Head of caudate nucleus (tissue), 42 donors: ENCODE data around the gene OR2F2.

Experiments
- DNase-seq, 42 donors: peaks; one replicate each; pipeline versions ENCODE4 v3.0.0 to v3.0.0-alpha.2; 2020 to 2021; ENCODE audit warnings: mixed read lengths in 7 of 42
- intact Hi-C: fragments of 100-400 bp; cut with DNase I; formaldehyde crosslinking; loops from one replicate; pipeline ENCODE4 v1.15.0; 2022

Gene OR2F2, protein sequence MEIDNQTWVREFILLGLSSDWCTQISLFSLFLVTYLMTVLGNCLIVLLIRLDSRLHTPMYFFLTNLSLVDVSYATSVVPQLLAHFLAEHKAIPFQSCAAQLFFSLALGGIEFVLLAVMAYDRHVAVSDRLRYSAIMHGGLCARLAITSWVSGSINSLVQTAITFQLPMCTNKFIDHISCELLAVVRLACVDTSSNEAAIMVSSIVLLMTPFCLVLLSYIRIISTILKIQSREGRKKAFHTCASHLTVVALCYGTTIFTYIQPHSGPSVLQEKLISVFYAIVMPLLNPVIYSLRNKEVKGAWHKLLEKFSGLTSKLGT

DNA sequence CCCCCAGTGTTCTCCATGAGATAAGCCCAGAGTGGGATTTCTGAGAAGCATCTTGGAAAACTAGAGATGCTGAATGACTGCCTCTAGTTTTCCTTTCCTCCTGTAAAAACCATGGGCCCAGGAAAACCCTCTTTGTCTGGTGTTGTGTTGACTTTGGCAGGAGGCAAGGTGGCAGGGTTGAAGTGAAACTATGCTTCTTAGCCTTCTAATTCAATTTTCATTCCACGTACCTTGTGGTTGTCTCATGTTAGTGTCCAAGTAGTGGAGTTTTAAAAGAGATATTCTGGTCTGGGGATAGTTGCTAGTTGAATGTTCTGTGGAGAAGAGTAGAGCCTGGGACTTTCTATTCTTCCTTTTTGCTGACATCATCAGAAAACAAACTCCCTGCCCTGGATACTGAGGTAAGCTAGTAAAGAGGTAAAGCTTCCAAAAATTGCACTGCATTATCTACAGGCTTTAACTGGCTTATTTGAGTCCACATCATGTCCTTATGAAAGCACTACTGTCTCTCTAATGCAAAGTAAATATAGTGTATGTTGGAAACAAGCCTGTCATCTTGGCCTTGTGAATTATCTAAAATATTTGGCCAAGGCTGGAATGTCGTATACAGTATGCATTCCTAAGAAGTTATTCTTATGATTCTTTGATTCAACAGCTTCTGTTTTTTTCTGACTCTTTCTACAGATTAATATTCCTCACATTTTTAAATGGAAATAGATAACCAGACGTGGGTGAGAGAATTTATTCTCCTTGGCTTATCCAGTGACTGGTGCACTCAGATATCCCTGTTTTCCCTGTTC is at the start of gene OR2F2:
TSS of gene OR2F2 (plus strand) at position 708 of the 800 bp plus-strand sequence. CDS start at position 708, 0 bp downstream.
- intact Hi-C loops = no loop called here
- DNase-seq = no peak

DNA sequence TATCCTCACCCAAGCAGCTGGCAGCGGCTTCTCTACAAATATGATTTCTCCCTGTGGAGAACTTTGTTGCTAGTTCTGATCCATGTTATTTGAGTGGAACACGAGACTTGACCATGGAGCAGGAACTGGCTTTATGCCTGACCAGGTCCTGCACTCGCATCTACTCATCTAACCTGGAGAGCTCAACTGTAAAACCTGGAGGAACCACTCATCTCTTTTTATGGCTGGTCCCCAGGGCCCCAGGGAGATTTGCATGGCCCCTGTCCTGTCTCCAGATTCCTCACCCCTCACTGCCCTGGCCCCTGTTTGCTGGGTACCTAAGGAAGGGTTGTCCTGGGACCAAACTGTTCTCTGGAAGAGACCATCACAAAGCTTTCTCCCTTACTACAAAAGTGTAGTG is 49.1 kb upstream of the OR2F2 start:
- DNase-seq = peak in 3 of 42 donors; percentile 16 to 41 (median 35)
- intact Hi-C loops = no loop called here

GRCh38 chr7:143886826-143887477 is 48.1 kb upstream of the OR2F2 start:
- no peak for DNase-seq
- intact Hi-C loops = no loop called here

- DNase-seq = no peak
- intact Hi-C loops = no loop called here
These were observed 46.0 kb upstream of the OR2F2 start for GRCh38 chr7:143889068-143889467.

- intact Hi-C loops = no loop called here
- no peak for DNase-seq
These were observed 44.5 kb upstream of the OR2F2 start for GRCh38 chr7:143890558-143890957.

DNA sequence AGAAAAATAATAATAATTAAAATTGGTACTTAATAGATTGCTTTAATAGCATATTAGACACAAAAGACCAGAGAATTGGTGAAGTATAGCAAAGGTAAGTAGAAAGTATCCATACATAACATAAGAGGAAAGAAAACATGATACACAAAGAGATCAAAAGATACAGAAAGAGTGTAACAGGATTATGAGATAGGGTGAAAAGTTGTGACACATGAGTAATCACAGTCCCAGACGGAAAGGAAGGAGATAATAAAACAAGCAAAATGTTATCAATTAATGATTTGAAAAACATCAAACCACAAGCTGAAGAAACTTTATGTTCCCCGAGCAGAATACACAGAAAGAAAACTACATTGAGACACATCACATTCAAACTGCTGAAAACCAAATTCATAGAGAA is 43.6 kb upstream of the OR2F2 start:
- no peak for DNase-seq
- intact Hi-C loops = no loop called here

DNA sequence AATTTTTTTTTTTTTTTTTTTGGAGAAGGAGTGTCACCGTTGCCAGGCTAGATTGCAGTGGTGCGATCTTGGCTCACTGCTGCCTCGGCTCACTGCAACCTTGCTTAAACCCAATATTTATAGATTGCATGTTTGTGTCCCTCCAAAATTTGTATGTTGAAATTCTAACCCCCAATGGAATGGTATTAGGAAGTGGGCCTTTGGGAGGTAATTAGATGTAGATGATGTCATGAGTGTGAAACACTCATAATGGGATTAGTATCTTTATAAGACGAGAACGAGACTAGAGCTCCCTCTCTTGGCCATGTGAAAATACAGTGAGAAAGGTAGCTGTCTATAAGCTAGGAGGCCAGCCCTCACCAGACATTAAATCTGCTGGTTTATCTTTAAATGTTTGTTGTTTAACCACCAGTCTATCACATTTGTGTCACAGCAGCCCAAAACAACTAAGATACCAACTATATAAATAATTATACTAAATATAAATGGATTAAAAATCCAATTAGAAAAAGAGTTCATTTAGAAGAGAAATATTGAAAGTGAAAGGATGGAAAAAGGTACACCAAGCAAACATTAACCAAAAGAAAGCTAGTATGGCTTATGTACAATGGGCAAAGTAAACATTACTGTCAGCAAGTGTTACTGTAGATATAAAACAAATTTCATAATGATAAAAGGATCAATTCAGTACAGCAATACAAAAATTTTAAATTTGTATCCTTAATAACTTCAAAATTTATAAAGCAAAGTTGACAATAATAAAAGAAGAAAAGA is 42.3 kb upstream of the OR2F2 start:
- intact Hi-C loops = no loop called here
- no peak for DNase-seq

- DNase-seq = no peak
- intact Hi-C loops = no loop called here
These were observed 38.4 kb upstream of the OR2F2 start for GRCh38 chr7:143896667-143897066.

GRCh38 chr7:143898810-143899209 is 36.2 kb upstream of the OR2F2 start:
- intact Hi-C loops = no loop called here
- no peak for DNase-seq

DNA sequence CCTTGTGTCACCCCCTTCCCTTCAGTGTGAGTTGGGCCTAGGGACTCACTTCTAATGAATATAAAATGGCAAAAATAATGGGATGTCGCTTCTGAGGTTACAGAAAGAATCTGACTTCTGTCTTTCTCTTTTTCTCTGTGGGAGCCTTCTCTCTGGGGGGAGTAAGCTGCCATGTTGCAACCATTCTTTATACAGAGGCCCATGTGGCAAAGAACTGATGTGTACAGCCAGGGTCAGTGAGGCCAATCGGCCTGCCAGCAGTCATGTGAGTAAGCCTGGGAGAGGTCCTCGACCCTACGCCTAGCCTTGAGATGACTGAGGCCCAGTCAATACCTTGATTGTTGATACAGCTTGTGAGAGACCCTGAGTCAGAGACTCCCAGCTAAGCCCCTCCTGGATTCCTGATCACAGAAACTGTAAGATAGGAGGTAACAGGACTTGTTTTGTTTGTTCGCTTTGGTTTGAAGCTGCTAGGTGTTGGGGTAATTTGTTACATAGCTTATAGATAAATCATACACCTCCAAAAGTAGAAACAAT is 34.7 kb upstream of the OR2F2 start:
- DNase-seq = peak in 1 of 42 donors; percentile 37
- intact Hi-C loops = no loop called here

DNA sequence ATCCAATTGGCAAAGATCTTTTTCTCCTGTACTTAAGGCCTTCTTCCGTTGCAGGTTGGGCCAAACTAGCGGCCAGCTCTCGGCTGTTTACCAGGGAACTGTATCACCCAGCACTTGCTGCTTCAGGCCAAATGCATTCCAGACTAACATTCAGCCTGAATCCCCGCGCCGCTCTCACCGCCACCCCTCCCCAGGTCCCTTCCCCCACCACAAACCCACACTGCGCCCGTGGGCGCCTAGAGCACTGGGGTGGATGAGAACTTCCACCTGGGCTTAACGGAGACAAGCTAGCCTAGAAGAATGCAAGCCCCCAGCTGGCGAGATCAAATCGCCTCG is 33.7 kb upstream of the OR2F2 start:
- intact Hi-C loops = no loop called here
- peak in 39 of 42 donors; percentile 23 to 76 (median 52) for DNase-seq

DNA sequence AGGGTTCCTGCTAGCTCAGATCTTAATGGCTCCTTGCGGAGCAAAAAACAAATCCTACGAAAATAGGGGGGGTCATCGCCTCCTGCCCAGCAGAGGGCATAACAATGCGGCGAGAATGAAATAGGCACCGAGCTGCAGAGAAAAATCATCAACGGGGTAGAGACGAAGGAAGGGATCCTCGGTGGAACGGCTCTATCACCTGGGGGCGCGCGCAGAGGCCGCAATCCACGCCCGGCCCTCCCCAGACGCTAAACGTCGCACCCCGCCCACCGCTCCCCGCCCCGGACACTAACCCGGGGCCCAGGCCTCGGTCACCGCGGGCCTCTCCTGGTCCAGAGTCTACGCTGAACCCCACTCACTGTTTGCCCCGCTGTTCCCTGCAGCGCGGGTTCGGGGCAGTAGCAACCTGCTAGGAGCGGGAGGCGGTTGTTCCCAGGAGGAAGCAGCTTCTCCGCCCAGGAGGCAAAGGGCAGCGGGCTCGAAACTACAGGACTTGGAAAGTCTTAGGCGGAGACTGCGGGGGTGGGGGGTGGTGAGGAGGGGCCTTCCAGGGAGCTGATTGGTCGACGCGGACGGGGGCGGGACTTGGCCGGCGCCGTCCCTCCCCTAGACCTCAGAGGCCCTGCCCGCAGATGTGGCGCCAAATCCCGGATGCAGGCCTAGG is 33.2 kb upstream of the OR2F2 start, which contains the start of gene TCAF1:
TSS of gene TCAF1 (minus strand) at position 509 of the 664 bp plus-strand sequence. CDS start 25,568 bp downstream, outside the sequence.
- intact Hi-C loops = no loop called here
- DNase-seq = peak; percentile 92 to 99 (median 97)

DNA sequence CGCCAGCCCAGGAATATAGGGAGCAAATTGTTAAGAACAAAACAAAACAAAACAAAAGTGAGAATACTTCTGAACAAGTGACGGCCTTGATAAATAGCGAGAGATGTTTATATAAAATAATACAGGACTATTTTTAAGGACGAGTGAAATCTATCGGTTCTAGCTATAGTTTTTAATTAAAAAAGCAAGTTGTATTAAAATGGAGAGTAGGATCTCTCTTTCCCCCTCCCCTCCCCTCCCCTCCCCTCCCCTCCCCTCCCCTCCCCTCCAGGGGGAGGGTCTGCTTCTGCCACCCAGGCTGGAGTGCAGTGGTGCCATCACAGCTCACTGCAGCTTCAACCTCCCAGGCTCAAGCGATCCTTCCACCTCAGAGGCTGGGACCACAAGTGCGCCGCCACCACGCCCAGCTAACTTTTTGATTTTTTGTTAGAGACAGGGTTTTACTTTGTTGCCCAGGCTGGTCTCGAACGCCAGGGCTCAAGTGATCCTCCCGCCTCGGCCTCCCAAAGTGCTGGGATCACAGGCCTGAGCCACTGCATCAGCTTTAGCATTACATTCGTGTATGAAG is 32.6 kb upstream of the OR2F2 start:
- DNase-seq = peak in 3 of 42 donors; percentile 15 to 37 (median 25)
- intact Hi-C loops = no loop called here

GRCh38 chr7:143905509-143905908 is 29.5 kb upstream of the OR2F2 start:
- intact Hi-C loops = no loop called here
- no peak for DNase-seq

DNA sequence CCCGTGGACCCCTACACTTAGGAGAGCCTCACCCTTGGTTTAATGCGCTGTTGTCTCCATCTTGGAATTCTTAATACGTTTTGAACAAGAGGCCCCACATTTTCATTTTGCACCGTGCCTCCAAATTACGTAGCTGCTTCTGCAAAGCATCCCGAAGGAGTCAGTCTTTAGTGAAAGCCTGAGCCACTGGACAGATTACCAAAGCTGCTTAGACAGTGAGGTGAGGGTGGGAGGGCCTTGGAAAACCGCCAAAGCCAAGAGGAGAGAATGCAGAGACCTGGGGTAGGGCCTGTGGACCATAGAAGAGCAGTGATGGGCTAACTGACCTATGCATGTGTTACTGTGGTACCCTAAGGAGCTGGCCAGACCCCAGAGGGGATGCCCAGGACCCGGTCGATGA is 28.9 kb upstream of the OR2F2 start:
- intact Hi-C loops = no loop called here
- no peak for DNase-seq

DNA sequence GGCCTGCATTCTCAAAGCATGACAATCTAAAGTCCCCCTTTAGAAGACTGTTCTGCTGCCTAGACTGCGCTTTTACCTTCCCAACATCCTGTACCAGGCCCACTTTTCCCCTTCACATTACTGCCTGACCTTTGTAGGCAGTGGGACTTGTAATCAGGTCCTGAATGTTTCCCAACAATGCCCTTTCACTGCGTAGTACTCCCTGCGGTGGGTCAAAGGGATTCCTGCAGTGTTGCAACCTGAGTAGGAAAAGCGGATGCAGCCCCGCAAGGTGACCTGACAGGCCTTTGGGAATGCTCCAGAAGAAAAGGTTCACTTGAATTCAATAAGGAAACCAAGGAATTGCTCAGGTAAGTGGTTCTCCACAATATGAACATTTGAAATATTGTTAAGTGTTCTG is 28.1 kb upstream of the OR2F2 start:
- intact Hi-C loops = no loop called here
- no peak for DNase-seq

GRCh38 chr7:143908120-143908519 is 26.9 kb upstream of the OR2F2 start:
- intact Hi-C loops = no loop called here
- no peak for DNase-seq

- intact Hi-C loops = no loop called here
- DNase-seq = no peak
These were observed 25.2 kb upstream of the OR2F2 start for GRCh38 chr7:143909863-143910262.
